Astrocyte (in vitro differentiated cells and primary cell): ENCODE results near the gene HOXD9. TPM values are rescaled to one million over a fixed set of nuclear protein-coding genes. Genes with fewer than 3 reads are reported as not detected.

Source experiments
- DNase-seq: peaks from one replicate; pipeline ENCODE4 v3.0.0-alpha.2; 2010; ENCODE audit warnings: low read depth
- FAIRE-seq: peaks from 2 replicates; lab custom pipeline; 2011; peaks lifted over from hg19 to GRCh38; lab: Jason Lieb, UNC
- H2AFZ ChIP-seq: 2 replicates; pipeline ENCODE4 v1.6.0; 2012; ENCODE audit warnings: low read depth, low read length, inconsistent platforms
- H3K27ac ChIP-seq: 2 replicates; pipeline ENCODE4 v1.5.1; 2011; ENCODE audit warnings: low read depth, low read length, inconsistent platforms
- H3K27me3 ChIP-seq: 2 replicates; pipeline ENCODE4 v1.6.0; 2011; ENCODE audit warnings: low read length, inconsistent platforms; ENCODE audit not compliant: insufficient read depth
- H3K36me3 ChIP-seq: 2 replicates; pipeline ENCODE4 v1.5.1; 2011; ENCODE audit warnings: low read length, inconsistent platforms; ENCODE audit not compliant: insufficient read depth
- H3K4me1 ChIP-seq: 2 replicates; pipeline ENCODE4 v1.5.1; 2011; ENCODE audit warnings: low read length, inconsistent platforms; ENCODE audit not compliant: insufficient read depth
- H3K4me2 ChIP-seq: 2 replicates; pipeline ENCODE4 v1.6.0; 2012; ENCODE audit warnings: low read length, inconsistent platforms
- H3K4me3 ChIP-seq: 2 replicates; pipeline ENCODE4 v1.5.1; 2011; ENCODE audit warnings: low read depth, mild to moderate bottlenecking, low read length, inconsistent platforms; ENCODE audit not compliant: insufficient read depth
- H3K79me2 ChIP-seq: 2 replicates; pipeline ENCODE4 v1.6.0; 2012; ENCODE audit warnings: mild to moderate bottlenecking, low read length, inconsistent platforms; ENCODE audit not compliant: insufficient read depth
- H3K9ac ChIP-seq: 2 replicates; pipeline ENCODE4 v1.6.0; 2012; ENCODE audit warnings: mild to moderate bottlenecking, low read length, inconsistent platforms
- H3K9me3 ChIP-seq: 2 replicates; pipeline ENCODE4 v1.5.1; 2012; ENCODE audit warnings: low read depth, mild to moderate bottlenecking, low read length, inconsistent platforms; ENCODE audit not compliant: insufficient read depth
- H4K20me1 ChIP-seq: 2 replicates; pipeline ENCODE4 v1.6.0; 2012; ENCODE audit warnings: low read length, inconsistent platforms; ENCODE audit not compliant: insufficient read depth
- H3K27ac Mint-ChIP-seq: one replicate; pipeline ENCODE4 v1.8.0; 2021; ENCODE audit warnings: mild to moderate bottlenecking, mixed read lengths; ENCODE audit not compliant: unreplicated experiment
- H3K27me3 Mint-ChIP-seq: one replicate; pipeline ENCODE4 v1.8.0; 2021; ENCODE audit warnings: low read depth, mixed read lengths; ENCODE audit not compliant: unreplicated experiment
- H3K36me3 Mint-ChIP-seq: one replicate; pipeline ENCODE4 v1.8.0; 2021; ENCODE audit warnings: low read depth, mixed read lengths; ENCODE audit not compliant: unreplicated experiment
- H3K4me1 Mint-ChIP-seq: one replicate; pipeline ENCODE4 v1.8.0; 2021; ENCODE audit warnings: low read depth, mixed read lengths; ENCODE audit not compliant: unreplicated experiment
- H3K4me3 Mint-ChIP-seq: one replicate; pipeline ENCODE4 v1.8.0; 2021; ENCODE audit warnings: mild to moderate bottlenecking, moderate library complexity, mixed read lengths; ENCODE audit not compliant: unreplicated experiment
- H3K9me3 Mint-ChIP-seq: one replicate; pipeline ENCODE4 v1.8.0; 2021; ENCODE audit warnings: mild to moderate bottlenecking, mixed read lengths; ENCODE audit not compliant: unreplicated experiment
- CTCF ChIP-seq: IDR thresholded peaks from 2 replicates; pipeline ENCODE4 v1.5.1; 2011; ENCODE audit warnings: low read depth, mild to moderate bottlenecking, inconsistent platforms, low read length, moderate library complexity; ENCODE audit not compliant: insufficient read depth
- EZH2 ChIP-seq: IDR thresholded peaks from 2 replicates; pipeline ENCODE4 v1.6.1; 2012; ENCODE audit warnings: mild to moderate bottlenecking, low read length, inconsistent platforms; ENCODE audit not compliant: insufficient read depth
- total RNA-seq: library from RNA; stranded (reverse); gene quantifications from 2 replicates; pipeline ENCODE4 v1.2.1, GENCODE V29; 2021

The HOXD9 gene
- total RNA-seq, 1 donor from 2014 or later = not detected

- no peak overlapping the region for H3K27ac ChIP-seq
- H3K9ac ChIP-seq = no peak overlapping the region
- H3K4me1 ChIP-seq = peaks cover 8% of the 10 kb centered on the region
- DNase-seq (no peak), FAIRE-seq (no peak)
- Mint-ChIP-seq H3K4me1 (no peaks in the 10 kb centered on the region), H3K36me3 (peaks cover 5% of the 10 kb centered on the region), H3K9me3 (peaks cover 38% of the 10 kb centered on the region), H3K27ac (no peak overlapping the region), H3K4me3 (no peak overlapping the region), H3K27me3 (peaks cover 78% of the 10 kb centered on the region)
- no peaks in the 10 kb centered on the region for H3K36me3 ChIP-seq
- H4K20me1 ChIP-seq = no peaks in the 10 kb centered on the region
- H3K79me2 ChIP-seq = no peaks in the 10 kb centered on the region
- no peak overlapping the region for H3K4me3 ChIP-seq
- no peak for TF ChIP-seq CTCF
- TF ChIP-seq EZH2 = no peak
- peaks cover 99% of the 10 kb centered on the region for H3K27me3 ChIP-seq
- peaks cover 8% of the 10 kb centered on the region for H3K9me3 ChIP-seq
- no peak overlapping the region for H2AFZ ChIP-seq
- H3K4me2 ChIP-seq = no peak overlapping the region
These were observed 1.1 kb upstream of the HOXD9 start for GRCh38 chr2:176121190-176122051.

GRCh38 chr2:176122052-176122682 lies 352 bp upstream of the HOXD9 start:
- Histone ChIP-seq H3K36me3 (no peaks in the 10 kb centered on the region), H3K27me3 (peaks cover 99% of the 10 kb centered on the region), H3K4me3 (no peak overlapping the region), H4K20me1 (no peaks in the 10 kb centered on the region), H3K4me2 (peak overlapping the region; percentile 67), H3K79me2 (no peaks in the 10 kb centered on the region), H2AFZ (no peak overlapping the region), H3K9ac (no peak overlapping the region), H3K27ac (no peak overlapping the region), H3K4me1 (peaks cover 8% of the 10 kb centered on the region), H3K9me3 (peaks cover 3% of the 10 kb centered on the region)
- Mint-ChIP-seq H3K4me1 (no peaks in the 10 kb centered on the region), H3K36me3 (peaks cover 2% of the 10 kb centered on the region), H3K9me3 (peaks cover 31% of the 10 kb centered on the region), H3K4me3 (no peak overlapping the region), H3K27ac (no peak overlapping the region), H3K27me3 (peaks cover 78% of the 10 kb centered on the region)
- TF ChIP-seq EZH2 (peak; percentile 86), CTCF (no peak)
- no peak for DNase-seq
- FAIRE-seq = no peak
